Vagina (tissue), 2 donors: ENCODE results near the gene GPR33.

Experiments
- CTCF ChIP-seq, 3 experiments: fragments of 450-650 bp in 2 of 3; fragments of 200-600 bp in 1 of 3; sonication (generic) in 1 of 3; IDR thresholded peaks; one replicate each; pipeline ENCODE4 v1.5.1; 2017 to 2019; ENCODE audit warnings: antibody characterized with exemption in 3 of 3, mild to moderate bottlenecking in 2 of 3, moderate library complexity in 2 of 3
- POLR2A ChIP-seq, 2 donors: fragments of 450-650 bp; IDR thresholded peaks; one replicate each; pipeline ENCODE4 v1.6.1; 2017; ENCODE audit warnings: antibody characterized with exemption in 2 of 2, mild to moderate bottlenecking in 2 of 2, moderate library complexity in 2 of 2
- POLR2AphosphoS5 ChIP-seq, 2 donors: sonication (generic); formaldehyde crosslinking; IDR thresholded peaks; one replicate each; pipeline ENCODE4 v1.9.0; 2017; ENCODE audit warnings: antibody characterized with exemption in 2 of 2, mild to moderate bottlenecking in 2 of 2, low read depth in 1 of 2; ENCODE audit not compliant: insufficient read depth in 1 of 2

DNA sequence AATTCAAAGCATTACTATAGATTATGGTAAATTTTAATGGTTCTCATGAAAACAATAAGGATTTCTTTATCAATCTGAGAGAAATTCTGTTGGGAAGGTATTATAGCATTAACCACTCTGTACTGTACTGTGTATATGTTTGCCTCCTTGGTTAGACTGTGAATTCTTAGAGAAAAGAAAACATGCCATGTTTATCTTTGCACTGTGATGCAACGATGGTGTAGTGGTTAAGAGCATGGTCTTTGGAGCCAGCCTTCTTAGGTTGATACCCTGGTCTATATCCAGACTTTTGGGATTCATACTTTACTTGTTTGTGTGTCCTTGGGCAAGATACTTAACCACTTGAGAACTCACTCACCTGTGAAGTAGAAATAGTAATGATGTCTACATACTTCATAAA lies 41.2 kb upstream of the GPR33 start:
- TF ChIP-seq POLR2A (IDR thresholded peaks at IDR 0.05) (no peak), CTCF (IDR thresholded peaks at IDR 0.05) (no peak), POLR2AphosphoS5 (IDR thresholded peaks at IDR 0.05; ENCODE audit: insufficient read depth in 1 of 2, low read depth in 1 of 2) (no peak)
